GM19463 (cell line): ENCODE results near the gene ARL5C.
"Not testable (repeated sequence)": the region's sequence is repeated elsewhere in the genome, so short reads cannot be mapped to it uniquely, and the experiment has no call there.

Experiments used
- ATAC-seq: cut with Tn5 transposase; IDR thresholded peaks from one replicate; pipeline ENCODE4 v1.9.1; 2021; ENCODE audit warnings: mild to moderate bottlenecking, moderate library complexity; ENCODE audit not compliant: unreplicated experiment

The ARL5C gene

GRCh38 chr17:39168503-39168902 lies 2.5 kb upstream of the ARL5C start:
- ATAC-seq, result not testable (repeated sequence)

GRCh38 chr17:39167476-39167875 lies 1.5 kb upstream of the ARL5C start:
- no peak for ATAC-seq

GRCh38 chr17:39166437-39167335 lies 725 bp upstream of the ARL5C start:
- ATAC-seq, result no peak

GRCh38 chr17:39165178-39165840 lies 652 bp downstream of the ARL5C start:
- ATAC-seq, result no peak

GRCh38 chr17:39164675-39165143 lies 1.3 kb downstream of the ARL5C start:
- peak; percentile 87 for ATAC-seq

- no peak for ATAC-seq
Observed at GRCh38 chr17:39161962-39162361, 4.0 kb downstream of the ARL5C start.

GRCh38 chr17:39158623-39159022 lies 7.3 kb downstream of the ARL5C start:
- ATAC-seq, result no peak

GRCh38 chr17:39156491-39156890 lies 9.5 kb downstream of the ARL5C start:
- ATAC-seq, result no peak

GRCh38 chr17:39155654-39156053 lies 10.3 kb downstream of the ARL5C start:
- no peak for ATAC-seq

GRCh38 chr17:39153599-39154051 lies 12.3 kb downstream of the ARL5C start:
- no peak for ATAC-seq

- no peak for ATAC-seq
Observed at GRCh38 chr17:39151943-39152818, 13.8 kb downstream of the ARL5C start.

GRCh38 chr17:39151150-39151942 lies 14.6 kb downstream of the ARL5C start, which contains the start of gene PLXDC1:
Gene PLXDC1, minus strand, starts transcription at chr17:39151637. Its CDS starts 200 bp downstream, at chr17:39151437.
- ATAC-seq, result no peak

GRCh38 chr17:39150795-39151149 lies 15.2 kb downstream of the ARL5C start:
- ATAC-seq, result no peak

- ATAC-seq, result no peak
Observed at GRCh38 chr17:39150104-39150634, 15.8 kb downstream of the ARL5C start.

GRCh38 chr17:39147221-39148185 lies 18.5 kb downstream of the ARL5C start:
- no peak for ATAC-seq

- no peak for ATAC-seq
Observed at GRCh38 chr17:39146273-39146672, 19.7 kb downstream of the ARL5C start.

GRCh38 chr17:39145143-39145542 lies 20.8 kb downstream of the ARL5C start:
- ATAC-seq, result no peak

GRCh38 chr17:39144416-39144840 lies 21.5 kb downstream of the ARL5C start:
- no peak for ATAC-seq
